Right lobe of liver (tissue), 4 donors: Measurements from ENCODE around the gene IL12A.

ENCODE experiments used
- POLR2A ChIP-seq: fragments of 450-650 bp; IDR thresholded peaks from one replicate; pipeline ENCODE4 v1.6.1; 2017; ENCODE audit warnings: antibody characterized with exemption, mild to moderate bottlenecking
- TF ChIP-seq, protein P1 (sequence below), 4 donors: fragments of 200-600 bp in 3 of 4; fragments of 450-650 bp in 1 of 4; IDR thresholded peaks; one replicate each; pipeline versions ENCODE4 v1.5.1 to v1.8.0; 2016 to 2022; ENCODE audit warnings: antibody characterized with exemption in 4 of 4, mild to moderate bottlenecking in 2 of 4
- donor health status: DM: no; HTN: no; CAD: no.
- donor health status: DM: no; HTN: no; CAD: no.
- donor health status: DM: no; HTN: yes; CAD: no.

DNA sequence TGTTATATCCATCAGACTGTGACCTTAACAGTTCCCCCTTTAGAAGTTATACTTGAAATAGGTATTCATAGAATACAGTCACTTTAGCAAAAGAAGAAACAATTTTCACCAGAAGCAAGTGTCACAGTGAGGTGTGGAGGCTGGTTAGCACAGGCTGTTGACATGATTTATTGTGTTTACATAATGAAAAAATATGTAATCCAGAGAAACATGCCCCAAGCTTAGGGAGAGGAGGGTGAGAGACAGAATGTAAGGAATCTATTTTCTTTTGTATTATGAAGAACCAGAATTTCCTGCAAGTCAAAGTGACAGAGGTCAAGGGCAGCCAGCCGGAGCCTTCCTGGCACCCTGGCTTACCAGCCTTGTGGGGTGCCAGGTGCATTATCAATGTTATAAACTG lies 4.0 kb downstream of the IL12A start:
- TF ChIP-seq, protein P1, sequence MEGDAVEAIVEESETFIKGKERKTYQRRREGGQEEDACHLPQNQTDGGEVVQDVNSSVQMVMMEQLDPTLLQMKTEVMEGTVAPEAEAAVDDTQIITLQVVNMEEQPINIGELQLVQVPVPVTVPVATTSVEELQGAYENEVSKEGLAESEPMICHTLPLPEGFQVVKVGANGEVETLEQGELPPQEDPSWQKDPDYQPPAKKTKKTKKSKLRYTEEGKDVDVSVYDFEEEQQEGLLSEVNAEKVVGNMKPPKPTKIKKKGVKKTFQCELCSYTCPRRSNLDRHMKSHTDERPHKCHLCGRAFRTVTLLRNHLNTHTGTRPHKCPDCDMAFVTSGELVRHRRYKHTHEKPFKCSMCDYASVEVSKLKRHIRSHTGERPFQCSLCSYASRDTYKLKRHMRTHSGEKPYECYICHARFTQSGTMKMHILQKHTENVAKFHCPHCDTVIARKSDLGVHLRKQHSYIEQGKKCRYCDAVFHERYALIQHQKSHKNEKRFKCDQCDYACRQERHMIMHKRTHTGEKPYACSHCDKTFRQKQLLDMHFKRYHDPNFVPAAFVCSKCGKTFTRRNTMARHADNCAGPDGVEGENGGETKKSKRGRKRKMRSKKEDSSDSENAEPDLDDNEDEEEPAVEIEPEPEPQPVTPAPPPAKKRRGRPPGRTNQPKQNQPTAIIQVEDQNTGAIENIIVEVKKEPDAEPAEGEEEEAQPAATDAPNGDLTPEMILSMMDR (IDR thresholded peaks at IDR 0.05): no peak
- TF ChIP-seq POLR2A: no peak
